ENCODE data around the gene CALHM1.
A peak's percentile ranks its signal among the peaks of the same experiment; 100 is the strongest.
"Not testable (repeated sequence)": the region's sequence is repeated elsewhere in the genome, so short reads cannot be mapped to it uniquely, and the experiment has no call there.

The CALHM1 gene

GRCh38 chr10:103487410-103487708 lies 28.7 kb upstream of the CALHM1 start:
- DNase-seq = no peak

- not testable (repeated sequence) for DNase-seq
Observed at GRCh38 chr10:103486635-103487409, 28.1 kb upstream of the CALHM1 start.

- peak in 2 of 56 donors; percentile 4 to 18 for DNase-seq
Observed at GRCh38 chr10:103481974-103482531, 23.4 kb upstream of the CALHM1 start.

- DNase-seq = no peak
Observed at GRCh38 chr10:103480521-103480920, 21.8 kb upstream of the CALHM1 start.

- no peak for DNase-seq
Observed at GRCh38 chr10:103479135-103479534, 20.4 kb upstream of the CALHM1 start, which contains the start of gene CALHM3. CALHM3 (minus strand) TSS chr10:103479240; CDS start chr10:103479032, 208 bp downstream.

GRCh38 chr10:103478671-103479070 lies 20.0 kb upstream of the CALHM1 start:
- no peak for DNase-seq

- no peak for DNase-seq
Observed at GRCh38 chr10:103476046-103476768, 17.5 kb upstream of the CALHM1 start.

- no peak for DNase-seq
Observed at GRCh38 chr10:103475437-103475836, 16.7 kb upstream of the CALHM1 start.

- DNase-seq = no peak
Observed at GRCh38 chr10:103474077-103474476, 15.4 kb upstream of the CALHM1 start.

- DNase-seq = no peak
Observed at GRCh38 chr10:103473261-103473671, 14.6 kb upstream of the CALHM1 start.

- DNase-seq = no peak
Observed at GRCh38 chr10:103472005-103472404, 13.3 kb upstream of the CALHM1 start.

GRCh38 chr10:103470761-103471653 lies 12.3 kb upstream of the CALHM1 start:
- no peak for DNase-seq

- no peak for DNase-seq
Observed at GRCh38 chr10:103469201-103469600, 10.5 kb upstream of the CALHM1 start.

- DNase-seq = no peak
Observed at GRCh38 chr10:103467406-103467805, 8.7 kb upstream of the CALHM1 start.

GRCh38 chr10:103466734-103467133 lies 8.0 kb upstream of the CALHM1 start:
- DNase-seq = no peak

- DNase-seq = no peak
Observed at GRCh38 chr10:103465411-103466179, 6.9 kb upstream of the CALHM1 start.

- no peak for DNase-seq
Observed at GRCh38 chr10:103463499-103463898, 4.8 kb upstream of the CALHM1 start.

- no peak for DNase-seq
Observed at GRCh38 chr10:103459615-103460014, 915 bp upstream of the CALHM1 start.

- no peak for DNase-seq
Observed at GRCh38 chr10:103457896-103458583, 660 bp downstream of the CALHM1 start.

GRCh38 chr10:103457176-103457712 lies 1.5 kb downstream of the CALHM1 start:
- no peak for DNase-seq

Measured in amygdala (tissue), 56 donors.